AG04449 (cell line): Measurements from ENCODE around the gene DEPDC4.
"Not testable (repeated sequence)": the region's sequence is repeated elsewhere in the genome, so short reads cannot be mapped to it uniquely, and the experiment has no call there.

ENCODE experiments used
- CTCF ChIA-PET: fragments of 350-600 bp; formaldehyde crosslinking; extraction: SDS; loops from one replicate; lab custom pipeline; 2021; ENCODE audit warnings: antibody characterized with exemption; lab: Yijun Ruan, JAX
- POLR2A ChIA-PET: fragments of 400-600, 350-600 bp; formaldehyde crosslinking; extraction: SDS; loops from one replicate; lab custom pipeline; 2020; ENCODE audit warnings: antibody characterized with exemption, inconsistent platforms; lab: Yijun Ruan, JAX
- DNase-seq: peaks from one replicate; pipeline ENCODE4 v3.0.0-alpha.2; 2010; ENCODE audit warnings: low read depth, low spot score
- H3K4me3 ChIP-seq: 2 replicates; pipeline ENCODE4 v1.5.1; 2011; ENCODE audit warnings: low read depth, mild to moderate bottlenecking, control low read depth, low read length
- TF ChIP-seq, protein P1 (sequence below): IDR thresholded peaks from one replicate; pipeline ENCODE4 v1.5.1; 2011; ENCODE audit warnings: mild to moderate bottlenecking, moderate library complexity, low read length, control low read depth, inconsistent platforms; ENCODE audit not compliant: insufficient read depth; ENCODE audit errors: missing control alignments

The DEPDC4 gene

DNA sequence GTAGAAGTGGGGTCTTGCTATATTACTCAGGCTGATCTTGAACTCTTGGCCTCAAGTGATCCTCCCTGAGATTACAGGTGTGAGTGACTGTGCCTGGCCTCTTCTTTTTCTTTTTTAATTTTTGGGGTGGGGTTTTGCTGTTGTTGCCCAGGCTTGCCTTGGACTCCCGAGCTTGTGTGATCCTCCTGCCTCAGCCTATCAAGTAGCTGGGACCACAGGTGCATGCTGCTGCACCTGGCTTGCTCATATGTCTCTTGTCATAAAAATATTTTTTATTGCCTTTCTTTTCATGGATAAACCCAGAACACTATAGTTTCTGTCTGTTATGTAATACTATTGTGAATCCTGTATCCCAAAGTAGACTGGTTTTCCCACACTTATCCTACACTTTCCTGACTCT lies 26.1 kb upstream of the DEPDC4 start:
- ChIA-PET POLR2A (no interaction called here), CTCF (no interaction called here)
- TF ChIP-seq, protein P1, sequence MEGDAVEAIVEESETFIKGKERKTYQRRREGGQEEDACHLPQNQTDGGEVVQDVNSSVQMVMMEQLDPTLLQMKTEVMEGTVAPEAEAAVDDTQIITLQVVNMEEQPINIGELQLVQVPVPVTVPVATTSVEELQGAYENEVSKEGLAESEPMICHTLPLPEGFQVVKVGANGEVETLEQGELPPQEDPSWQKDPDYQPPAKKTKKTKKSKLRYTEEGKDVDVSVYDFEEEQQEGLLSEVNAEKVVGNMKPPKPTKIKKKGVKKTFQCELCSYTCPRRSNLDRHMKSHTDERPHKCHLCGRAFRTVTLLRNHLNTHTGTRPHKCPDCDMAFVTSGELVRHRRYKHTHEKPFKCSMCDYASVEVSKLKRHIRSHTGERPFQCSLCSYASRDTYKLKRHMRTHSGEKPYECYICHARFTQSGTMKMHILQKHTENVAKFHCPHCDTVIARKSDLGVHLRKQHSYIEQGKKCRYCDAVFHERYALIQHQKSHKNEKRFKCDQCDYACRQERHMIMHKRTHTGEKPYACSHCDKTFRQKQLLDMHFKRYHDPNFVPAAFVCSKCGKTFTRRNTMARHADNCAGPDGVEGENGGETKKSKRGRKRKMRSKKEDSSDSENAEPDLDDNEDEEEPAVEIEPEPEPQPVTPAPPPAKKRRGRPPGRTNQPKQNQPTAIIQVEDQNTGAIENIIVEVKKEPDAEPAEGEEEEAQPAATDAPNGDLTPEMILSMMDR, result no peak
- H3K4me3 ChIP-seq, result no peak overlapping the region
- no peak for DNase-seq

DNA sequence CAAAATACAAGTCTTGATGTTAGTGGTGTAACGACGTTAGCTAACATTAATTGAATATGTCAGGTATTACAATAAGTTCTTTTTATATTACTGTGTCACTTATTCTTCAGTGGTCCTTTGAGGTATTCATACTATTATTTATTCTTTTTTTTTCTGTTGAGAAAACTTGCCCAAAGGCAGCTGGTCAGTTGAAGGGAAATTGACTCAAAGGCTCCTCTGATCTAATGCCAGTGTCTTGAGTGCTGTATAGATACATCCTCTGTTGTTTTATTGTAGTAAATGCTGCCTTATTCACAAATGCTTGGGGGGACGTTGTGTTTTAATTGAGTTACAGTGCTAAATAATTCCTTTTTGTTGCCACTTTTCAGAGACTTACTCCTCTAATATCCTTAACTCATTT lies 23.1 kb upstream of the DEPDC4 start:
- CTCF ChIA-PET, result interaction anchor here (1.2 to 1.4 kb wide), 2 partner anchors 21 to 152 kb away, joined by 3 to 4 read pairs; no protein-coding TSS in a partner anchor
- DNase-seq, result no peak
- TF ChIP-seq, protein P1, result no peak
- POLR2A ChIA-PET, result no interaction called here
- no peak overlapping the region for H3K4me3 ChIP-seq

DNA sequence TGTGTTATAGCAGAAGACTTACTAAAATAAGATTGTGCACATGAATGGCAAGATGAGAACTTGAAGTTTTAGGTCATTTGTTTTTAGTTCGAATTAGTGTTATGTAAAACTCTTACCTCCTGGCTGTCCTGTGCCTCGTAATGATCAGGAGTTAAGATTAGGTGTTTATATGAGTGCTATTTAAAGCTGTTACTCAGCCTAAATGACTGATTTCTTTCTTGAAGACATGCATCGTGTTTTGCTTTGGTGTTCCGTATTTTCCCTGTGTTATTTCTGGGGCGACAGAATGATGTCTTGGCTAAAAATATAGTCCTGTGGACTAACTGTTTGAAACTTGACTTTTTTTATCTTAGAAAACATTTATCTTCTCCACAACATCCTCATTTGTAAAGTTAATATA lies 22.2 kb upstream of the DEPDC4 start:
- ChIA-PET CTCF (interaction anchor here (1.2 to 1.4 kb wide), 2 partner anchors 20 to 151 kb away, joined by 3 to 4 read pairs; no protein-coding TSS in a partner anchor), POLR2A (no interaction called here)
- no peak for DNase-seq
- TF ChIP-seq, protein P1, result no peak
- no peak overlapping the region for H3K4me3 ChIP-seq

DNA sequence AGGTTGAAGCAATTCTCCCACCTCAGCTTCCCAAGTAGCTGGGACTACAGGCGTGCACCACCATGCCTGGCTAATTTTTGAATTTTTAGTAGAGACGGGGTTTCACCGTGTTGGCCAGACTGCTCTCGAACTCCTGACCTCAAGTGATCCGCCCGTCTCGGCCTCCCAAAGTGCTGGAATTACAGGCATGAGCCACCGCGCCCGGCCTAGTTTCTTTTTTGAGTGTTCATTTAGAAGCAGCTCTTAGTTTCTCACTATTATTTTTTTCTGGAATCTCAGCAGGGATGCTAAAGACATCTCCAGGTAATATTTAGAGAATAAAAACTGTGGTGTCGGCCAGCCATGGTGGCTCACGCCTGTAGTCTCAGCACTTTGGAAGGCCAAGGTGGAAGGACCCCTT lies 17.7 kb upstream of the DEPDC4 start:
- POLR2A ChIA-PET, result interaction anchor here (1.1 kb wide), 1 partner anchor 12 kb away, joined by 4 read pairs; no protein-coding TSS in a partner anchor
- CTCF ChIA-PET, result interaction anchor here (0.7 to 1.2 kb wide), 3 partner anchors 9 to 17 kb away, joined by 3 read pairs; partner anchors contain the start of genes DEPDC4 and SCYL2

DNA sequence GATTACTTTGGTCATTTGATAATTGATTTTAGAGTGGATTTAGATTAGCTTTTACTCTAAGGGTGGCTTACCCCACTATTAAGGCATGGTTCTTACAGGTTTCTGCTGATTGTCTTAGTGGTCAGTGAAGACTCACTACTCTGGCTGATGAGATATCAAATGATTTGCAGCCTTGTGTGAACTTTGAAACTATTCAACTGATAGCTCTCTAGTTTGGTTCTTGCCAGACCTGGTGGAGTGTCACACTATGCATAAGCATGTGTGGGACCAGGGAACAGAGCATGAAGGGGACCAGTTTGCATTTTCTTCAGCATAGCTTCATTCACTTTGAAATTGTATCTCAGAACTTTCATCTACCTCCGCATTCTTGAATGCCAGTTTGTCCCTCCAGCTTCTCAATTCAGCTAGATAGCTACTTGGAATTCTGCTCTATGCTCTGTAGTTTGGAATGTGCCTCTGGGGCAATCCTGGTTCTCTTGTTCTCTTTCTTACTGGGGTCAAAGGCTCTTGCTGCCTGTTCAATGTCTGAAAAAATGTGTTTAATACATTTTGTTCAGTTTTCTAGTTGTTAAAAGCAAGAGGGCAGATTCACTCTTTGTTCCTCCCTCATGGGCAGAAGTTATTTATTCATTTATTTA lies 12.8 kb upstream of the DEPDC4 start:
- POLR2A ChIA-PET, result interaction anchor here (1.0 kb wide), 1 partner anchor 12 kb away, joined by 4 read pairs; the partner anchor contains the start of genes DEPDC4 and SCYL2
- TF ChIP-seq, protein P1, result no peak
- no peak overlapping the region for H3K4me3 ChIP-seq
- CTCF ChIA-PET, result interaction anchor here (0.9 to 1.5 kb wide), 2 partner anchors 12 to 31 kb away, joined by 3 to 4 read pairs; partner anchors contain the start of genes DEPDC4 and SCYL2
- no peak for DNase-seq

More for the DNA sequence above, 17.7 kb upstream of the DEPDC4 start:
- not testable (repeated sequence) for H3K4me3 ChIP-seq, DNase-seq

DNA sequence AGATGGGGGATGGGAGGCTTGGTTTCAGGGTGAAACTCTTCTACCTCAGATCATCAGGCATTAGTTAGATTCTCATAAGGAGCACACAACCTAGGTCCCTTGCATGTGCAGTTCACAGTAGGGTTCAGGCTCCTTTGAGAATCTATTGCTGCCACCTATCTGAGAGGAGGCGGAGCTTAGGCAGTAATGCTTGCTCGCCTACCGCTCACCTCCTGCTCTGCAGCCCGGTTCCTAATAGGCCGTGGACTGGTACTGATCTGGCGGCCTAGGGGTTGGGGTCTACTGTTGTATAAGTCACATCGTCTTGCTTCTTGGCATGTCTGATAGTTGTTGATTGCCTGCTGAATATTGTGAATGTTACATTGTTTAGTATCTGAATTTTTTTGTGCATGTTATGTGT lies 12.3 kb upstream of the DEPDC4 start:
- DNase-seq, result no peak
- no peak overlapping the region for H3K4me3 ChIP-seq
- CTCF ChIA-PET, result interaction anchor here (0.9 to 1.5 kb wide), 2 partner anchors 12 to 30 kb away, joined by 3 to 4 read pairs; partner anchors contain the start of genes DEPDC4 and SCYL2
- POLR2A ChIA-PET, result interaction anchor here (1.0 kb wide), 1 partner anchor 12 kb away, joined by 4 read pairs; the partner anchor contains the start of genes DEPDC4 and SCYL2
- TF ChIP-seq, protein P1, result no peak
